Activated CD8-positive, alpha-beta memory T cell treated with anti-CD3 and anti-CD28 coated beads, Interleukin-2, amount 50 U/mL, for 4 hours (primary cell): ENCODE results near the gene TSPAN14.

Experiments used
- DNase-seq: peaks from one replicate; pipeline ENCODE4 v3.0.0-alpha.2; 2020

Gene TSPAN14

DNA sequence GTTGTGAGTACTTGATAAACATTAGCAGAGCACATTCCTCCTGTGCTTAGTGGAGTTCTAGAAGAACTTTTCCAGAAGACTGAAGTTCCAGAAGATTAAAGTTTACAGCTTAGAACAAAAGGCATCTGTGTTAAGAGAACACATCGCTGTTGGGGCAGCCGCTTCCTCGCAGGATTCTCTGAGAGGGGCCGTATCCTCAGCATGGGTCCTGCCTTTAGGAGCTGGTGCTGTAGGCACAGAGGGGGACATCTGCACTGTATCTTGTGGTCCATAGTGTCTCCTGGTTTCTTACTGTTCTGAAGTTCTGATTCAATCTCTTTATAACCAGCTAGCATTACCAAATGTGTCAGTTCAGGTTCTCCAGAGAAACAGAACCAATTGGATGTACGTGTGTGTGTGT, 99.9 kb downstream of the TSPAN14 start:
- no peak for DNase-seq

GRCh38 chr10:80555415-80555814, 101.3 kb downstream of the TSPAN14 start:
- no peak for DNase-seq

DNA sequence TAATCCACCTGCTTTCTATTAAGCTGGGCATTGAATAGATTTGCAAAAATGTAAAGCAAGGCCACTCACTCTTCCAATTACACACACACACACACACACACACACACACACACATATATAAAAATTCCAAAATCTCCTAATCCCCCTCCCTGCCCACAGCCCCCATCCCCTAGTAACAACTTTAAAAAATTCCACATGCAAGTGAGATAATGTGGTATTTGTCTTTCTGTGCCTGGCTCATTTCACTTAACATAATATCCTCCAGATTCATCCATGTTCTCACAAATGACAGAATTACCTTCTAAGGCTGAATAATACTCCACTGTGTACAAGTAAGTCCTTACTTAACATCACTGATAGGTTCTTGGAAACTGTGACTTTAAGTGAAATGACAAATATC, 107.8 kb downstream of the TSPAN14 start:
- DNase-seq = no peak

DNA sequence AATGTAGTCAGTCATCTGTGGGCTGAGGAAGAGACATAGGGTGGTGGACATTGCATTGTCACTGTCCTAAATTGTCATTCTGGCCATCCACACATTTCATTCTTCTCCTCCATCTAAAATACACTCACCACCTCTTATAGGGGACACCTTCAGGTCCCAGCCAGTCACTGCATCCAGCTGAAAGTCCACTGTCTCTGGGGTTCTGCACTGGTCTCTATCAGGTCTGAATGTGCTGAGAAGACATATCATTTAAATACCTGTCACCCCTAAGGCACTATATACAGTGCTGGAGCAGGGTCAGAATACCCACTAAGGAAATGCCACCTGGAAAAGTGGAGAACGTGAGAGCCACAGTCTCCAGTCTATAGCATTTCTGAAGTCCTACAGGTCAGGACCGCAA, 113.2 kb downstream of the TSPAN14 start:
- no peak for DNase-seq

- DNase-seq = no peak
Measured at GRCh38 chr10:80569131-80569895, 115.2 kb downstream of the TSPAN14 start.

DNA sequence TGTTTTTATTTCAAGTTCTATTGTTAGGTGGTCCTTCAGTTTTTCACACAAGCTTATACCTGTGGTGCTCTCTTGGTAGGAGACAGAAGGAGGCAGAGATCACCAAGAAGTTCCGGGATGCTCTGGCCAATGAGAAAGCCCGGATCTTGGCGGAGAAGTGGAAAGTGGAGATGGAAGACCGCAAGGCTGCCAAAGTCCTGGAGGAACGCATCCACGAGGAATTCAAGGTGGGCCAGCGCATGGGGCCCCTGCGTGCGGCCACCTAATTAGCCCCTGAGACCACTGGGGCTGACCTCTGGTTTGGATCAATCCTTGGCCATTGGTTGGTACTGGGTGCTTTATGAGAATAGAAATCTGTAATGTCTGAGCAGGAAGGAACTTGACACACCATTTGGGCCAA, 117.2 kb downstream of the TSPAN14 start:
- no peak for DNase-seq

GRCh38 chr10:80579181-80579763, 125.2 kb downstream of the TSPAN14 start:
- DNase-seq = no peak

GRCh38 chr10:80579849-80580637, 125.9 kb downstream of the TSPAN14 start:
- no peak for DNase-seq

DNA sequence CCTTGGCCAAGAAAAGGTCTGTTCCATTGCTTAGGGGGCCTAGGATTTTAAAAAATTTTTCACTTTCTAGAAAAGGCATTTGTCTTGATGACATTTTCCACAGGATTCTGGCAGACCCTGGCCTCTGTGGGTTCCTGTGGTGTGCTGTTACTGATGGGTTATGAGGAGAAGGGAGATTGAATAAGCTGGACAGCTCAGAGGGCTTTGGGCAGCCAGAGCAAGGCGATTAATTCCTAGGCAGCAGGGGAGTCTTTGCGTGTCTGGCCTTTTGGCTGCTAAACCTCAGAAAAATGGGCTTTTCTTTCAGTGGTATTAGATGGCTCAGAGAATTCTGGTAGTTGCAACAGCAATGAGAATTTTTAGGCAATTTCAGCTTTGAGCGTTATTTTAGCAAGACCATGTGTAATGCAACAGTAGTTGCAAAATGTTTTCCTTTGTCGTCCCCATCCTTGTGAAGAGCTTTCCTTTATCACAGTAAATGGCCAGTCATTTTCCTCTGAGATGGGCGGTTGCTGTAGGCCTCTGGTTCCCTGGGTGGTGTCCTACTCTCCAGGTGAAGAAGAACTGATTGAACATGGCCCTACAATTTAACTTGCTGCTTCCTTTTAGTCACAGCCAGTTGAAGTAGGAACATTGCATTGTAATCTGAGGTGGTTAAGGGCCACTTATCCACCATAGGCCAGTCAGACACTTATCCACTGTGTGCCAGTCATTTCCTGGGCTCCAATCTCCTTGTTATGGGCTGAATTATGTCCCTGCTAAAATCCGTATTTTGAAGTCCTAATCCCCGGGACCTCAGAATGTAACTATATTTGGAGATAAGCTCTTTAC, 126.7 kb downstream of the TSPAN14 start:
- no peak for DNase-seq

DNA sequence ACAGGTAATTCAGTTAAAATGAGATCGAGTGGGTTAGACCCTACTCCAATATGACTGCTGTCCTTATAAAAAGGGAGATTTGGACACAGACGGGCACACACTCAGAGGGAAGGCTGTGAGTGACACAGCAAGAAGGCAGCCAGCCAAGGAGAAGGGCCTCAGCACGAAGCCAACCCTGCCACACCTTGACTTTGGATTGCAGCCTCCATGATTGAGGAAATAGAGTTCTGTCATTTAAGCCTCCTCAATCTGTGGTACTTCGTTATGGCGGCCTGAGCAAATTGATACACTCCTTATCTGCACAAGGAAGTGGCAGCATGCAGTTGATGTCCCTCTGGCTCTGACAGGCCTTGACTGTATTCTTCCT, 127.3 kb downstream of the TSPAN14 start:
- no peak for DNase-seq

DNA sequence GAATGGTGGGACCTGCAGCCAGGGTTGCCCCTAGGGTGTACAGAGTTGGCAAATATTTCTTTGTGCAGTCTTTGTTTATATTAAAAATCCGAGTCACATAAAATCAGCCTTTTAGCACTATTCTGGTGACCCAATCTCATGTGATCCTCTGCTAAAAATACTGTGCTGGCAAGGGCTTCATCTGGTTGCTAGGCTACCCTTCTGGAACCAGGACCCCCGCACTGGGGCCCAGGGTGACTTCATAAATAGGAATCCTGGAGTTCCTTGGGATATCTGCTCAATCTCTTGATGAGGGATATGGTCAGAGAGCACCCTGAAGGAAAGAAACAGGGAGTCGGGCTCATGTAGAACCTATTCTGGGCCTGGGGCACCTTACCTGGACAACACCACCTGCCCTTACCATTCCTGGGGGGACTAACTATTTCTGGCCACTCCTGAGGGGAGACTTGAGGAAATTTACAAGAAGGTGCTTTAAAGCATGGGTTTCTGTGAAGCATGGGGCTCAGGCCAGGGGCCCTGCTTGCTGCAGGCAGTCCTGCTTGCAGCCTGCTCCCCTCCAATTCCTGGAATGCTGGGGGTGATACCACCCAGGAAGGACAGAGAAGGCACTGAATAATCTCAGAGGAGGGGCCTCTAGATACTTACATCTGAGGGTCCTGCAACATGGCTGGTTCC, 128.3 kb downstream of the TSPAN14 start:
- no peak for DNase-seq
